ENCODE data around the gene PHACTR3. TPM values are rescaled to one million over a fixed set of nuclear protein-coding genes. Genes with fewer than 3 reads are reported as not detected.

PHACTR3 gene
- total RNA-seq, 1 donor from 2014 or later = 22.3 TPM

DNA sequence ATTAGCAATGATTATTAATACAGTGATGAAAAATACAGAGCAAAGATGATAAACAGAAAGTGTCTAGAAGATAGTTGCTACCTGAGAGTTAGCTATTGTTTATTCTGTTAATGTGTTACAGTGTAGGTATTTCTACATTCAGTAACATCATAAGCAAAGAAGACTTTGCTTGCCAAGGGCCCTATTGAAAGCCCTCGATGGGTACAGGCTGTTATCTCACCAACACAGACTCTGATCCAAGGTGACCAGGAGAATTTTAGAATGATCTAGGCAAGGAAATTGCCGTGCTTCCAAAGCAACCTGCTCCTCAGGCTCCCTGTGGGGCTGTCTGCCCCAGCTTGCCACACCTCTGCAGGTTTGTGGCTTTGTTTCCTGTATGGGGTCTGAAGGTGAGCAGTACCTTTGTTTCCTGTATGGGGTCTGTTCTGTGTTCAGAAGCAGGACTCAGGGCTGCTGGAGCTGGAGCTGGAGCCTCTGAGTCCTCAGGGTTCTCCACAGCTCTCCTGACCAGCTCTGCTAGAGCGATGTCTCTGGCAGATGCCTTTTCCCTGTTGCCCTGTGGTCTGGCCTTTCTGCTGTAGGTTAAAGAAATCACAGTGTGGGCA lies 32.5 kb downstream of the PHACTR3 start:
- Mint-ChIP-seq H3K9me3 (peaks cover 8% of the 10 kb centered on the region), H3K27ac (ENCODE audit: unreplicated experiment) (no peak overlapping the region), H3K4me1 (peaks cover 5% of the 10 kb centered on the region), H3K4me3 (no peak overlapping the region), H3K36me3 (ENCODE audit: low read depth) (peaks cover 3% of the 10 kb centered on the region), H3K27me3 (ENCODE audit: low read depth) (peaks cover 59% of the 10 kb centered on the region)
- DNase-seq (ENCODE audit: low read depth, low spot score) = no peak
- TF ChIP-seq CTCF (conservative IDR thresholded peaks at IDR 0.05) = no peak

- Mint-ChIP-seq H3K4me1 (peaks cover 12% of the 10 kb centered on the region), H3K9me3 (peaks cover 11% of the 10 kb centered on the region), H3K27me3 (ENCODE audit: low read depth) (peaks cover 53% of the 10 kb centered on the region), H3K4me3 (no peak overlapping the region), H3K27ac (ENCODE audit: unreplicated experiment) (no peak overlapping the region), H3K36me3 (ENCODE audit: low read depth) (peaks cover 7% of the 10 kb centered on the region)
- DNase-seq (ENCODE audit: low read depth, low spot score) = no peak
- no peak for TF ChIP-seq CTCF (conservative IDR thresholded peaks at IDR 0.05)
Observed at GRCh38 chr20:59640267-59640666, 35.9 kb downstream of the PHACTR3 start.

DNA sequence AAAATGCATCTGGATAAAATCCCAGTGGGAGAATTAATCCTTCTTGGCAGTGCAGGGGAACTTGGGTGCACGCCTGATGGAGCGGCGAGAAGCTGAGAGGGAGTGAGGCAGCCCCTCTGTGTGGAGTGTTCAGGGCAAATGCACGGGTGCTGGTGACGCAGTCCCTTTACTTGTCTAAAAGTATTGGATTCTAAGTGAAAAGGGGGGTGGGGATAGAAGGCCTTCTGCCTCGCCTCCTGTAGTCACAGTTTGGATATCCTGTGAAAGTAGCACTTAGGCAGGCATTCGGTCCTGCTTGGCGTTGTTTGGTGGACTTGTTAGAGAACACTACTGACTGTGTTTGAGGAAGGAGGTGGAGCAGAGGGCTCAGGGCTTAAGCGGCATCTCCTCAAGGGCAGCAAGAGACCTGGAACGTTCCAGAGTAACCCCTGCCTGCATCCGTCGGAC lies 39.3 kb downstream of the PHACTR3 start:
- peaks cover 19% of the 10 kb centered on the region for H3K9me3 Mint-ChIP-seq
- TF ChIP-seq CTCF (conservative IDR thresholded peaks at IDR 0.05) = no peak
- H3K27ac Mint-ChIP-seq (ENCODE audit: unreplicated experiment) = no peak overlapping the region
- peaks cover 20% of the 10 kb centered on the region for H3K36me3 Mint-ChIP-seq (ENCODE audit: low read depth)
- no peak for DNase-seq (ENCODE audit: low read depth, low spot score)
- H3K4me1 Mint-ChIP-seq = peaks cover 21% of the 10 kb centered on the region
- peaks cover 47% of the 10 kb centered on the region for H3K27me3 Mint-ChIP-seq (ENCODE audit: low read depth)
- H3K4me3 Mint-ChIP-seq = no peak overlapping the region

DNA sequence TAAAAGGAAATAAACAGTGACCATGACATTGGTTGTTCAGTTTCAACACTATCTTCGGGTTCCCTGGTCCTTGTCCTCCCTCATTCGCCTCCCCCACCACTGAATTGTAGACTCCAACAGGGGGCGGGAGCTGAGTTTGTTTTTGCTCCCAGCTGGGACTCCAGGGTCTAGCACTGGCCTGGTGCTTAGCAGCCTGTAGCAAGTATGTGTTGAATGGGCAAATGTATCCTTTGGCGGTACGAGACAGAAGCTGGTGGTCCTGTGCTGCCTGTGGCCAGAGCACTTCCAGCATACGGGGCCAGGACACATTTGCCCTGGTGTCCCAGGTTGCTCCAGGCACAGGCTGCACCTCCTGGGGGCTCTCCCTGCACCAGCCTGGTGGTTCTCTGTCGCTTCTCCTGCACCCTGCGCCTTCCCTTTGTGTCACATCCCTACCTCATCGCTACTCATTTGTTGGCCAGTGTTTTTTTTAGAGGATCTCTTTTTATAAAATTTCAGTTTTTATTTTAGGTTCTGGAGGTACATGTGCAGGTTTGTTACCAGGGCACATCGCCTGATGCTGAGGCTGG lies 40.1 kb downstream of the PHACTR3 start:
- H3K27ac Mint-ChIP-seq (ENCODE audit: unreplicated experiment) = no peak overlapping the region
- H3K4me1 Mint-ChIP-seq = peaks cover 22% of the 10 kb centered on the region
- DNase-seq (ENCODE audit: low read depth, low spot score) = no peak
- peaks cover 19% of the 10 kb centered on the region for H3K9me3 Mint-ChIP-seq
- peaks cover 20% of the 10 kb centered on the region for H3K36me3 Mint-ChIP-seq (ENCODE audit: low read depth)
- TF ChIP-seq CTCF (conservative IDR thresholded peaks at IDR 0.05) = no peak
- no peak overlapping the region for H3K4me3 Mint-ChIP-seq
- H3K27me3 Mint-ChIP-seq (ENCODE audit: low read depth) = peaks cover 51% of the 10 kb centered on the region

DNA sequence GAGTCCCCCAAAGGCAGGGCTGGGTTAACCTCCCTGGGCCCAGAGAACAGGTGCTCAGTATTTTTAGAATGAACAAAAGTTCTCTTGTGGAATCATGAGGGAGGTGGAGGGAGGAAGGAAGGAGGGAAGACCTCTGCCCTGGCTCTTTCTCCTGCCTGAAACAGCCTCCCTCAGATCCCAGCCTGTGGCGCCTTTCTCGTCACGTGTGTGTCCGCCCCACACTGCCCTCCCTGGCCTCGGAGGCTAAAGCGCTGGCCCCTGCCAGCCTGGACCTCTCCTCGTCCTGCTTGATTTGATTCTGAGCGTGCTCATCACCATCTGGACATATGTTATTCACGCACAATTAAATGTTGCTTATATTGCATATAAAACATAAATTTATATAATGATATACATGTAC lies 40.9 kb downstream of the PHACTR3 start:
- peaks cover 20% of the 10 kb centered on the region for H3K36me3 Mint-ChIP-seq (ENCODE audit: low read depth)
- peaks cover 19% of the 10 kb centered on the region for H3K9me3 Mint-ChIP-seq
- peaks cover 22% of the 10 kb centered on the region for H3K4me1 Mint-ChIP-seq
- H3K4me3 Mint-ChIP-seq = no peak overlapping the region
- H3K27me3 Mint-ChIP-seq (ENCODE audit: low read depth) = peaks cover 44% of the 10 kb centered on the region
- no peak for DNase-seq (ENCODE audit: low read depth, low spot score)
- no peak overlapping the region for H3K27ac Mint-ChIP-seq (ENCODE audit: unreplicated experiment)
- TF ChIP-seq CTCF (conservative IDR thresholded peaks at IDR 0.05) = no peak
